ENCODE data around the gene SYNE2.
"Not testable (repeated sequence)": the region's sequence is repeated elsewhere in the genome, so short reads cannot be mapped to it uniquely, and the experiment has no call there.

Gene SYNE2

GRCh38 chr14:64040044-64040443 lies 187.2 kb downstream of the SYNE2 start:
- no peak for DNase-seq

GRCh38 chr14:64043296-64043695 lies 190.5 kb downstream of the SYNE2 start:
- DNase-seq, result not testable (repeated sequence)

GRCh38 chr14:64045091-64045490 lies 192.3 kb downstream of the SYNE2 start:
- no peak for DNase-seq

- no peak for DNase-seq
Measured at GRCh38 chr14:64049616-64050381, 197.0 kb downstream of the SYNE2 start.

GRCh38 chr14:64053694-64054669 lies 201.2 kb downstream of the SYNE2 start:
- no peak for DNase-seq

GRCh38 chr14:64059454-64060198 lies 206.8 kb downstream of the SYNE2 start:
- no peak for DNase-seq

GRCh38 chr14:64060199-64060545 lies 207.4 kb downstream of the SYNE2 start:
- no peak for DNase-seq

- no peak for DNase-seq
Measured at GRCh38 chr14:64060648-64061096, 207.9 kb downstream of the SYNE2 start.

GRCh38 chr14:64061115-64061514 lies 208.3 kb downstream of the SYNE2 start:
- DNase-seq, result no peak

GRCh38 chr14:64061706-64062105 lies 208.9 kb downstream of the SYNE2 start:
- no peak for DNase-seq

- no peak for DNase-seq
Measured at GRCh38 chr14:64062381-64063115, 209.7 kb downstream of the SYNE2 start.

- no peak for DNase-seq
Measured at GRCh38 chr14:64064447-64064846, 211.6 kb downstream of the SYNE2 start.

- DNase-seq, result no peak
Measured at GRCh38 chr14:64069634-64070359, 217.0 kb downstream of the SYNE2 start.

- no peak for DNase-seq
Measured at GRCh38 chr14:64074961-64075612, 222.3 kb downstream of the SYNE2 start.

GRCh38 chr14:64075613-64076005 lies 222.8 kb downstream of the SYNE2 start:
- no peak for DNase-seq

GRCh38 chr14:64080452-64080851 lies 227.6 kb downstream of the SYNE2 start:
- no peak for DNase-seq

GRCh38 chr14:64081174-64081746 lies 228.5 kb downstream of the SYNE2 start:
- DNase-seq, result no peak

GRCh38 chr14:64082837-64083236 lies 230.0 kb downstream of the SYNE2 start:
- no peak for DNase-seq

GRCh38 chr14:64088647-64088964 lies 235.8 kb downstream of the SYNE2 start:
- no peak for DNase-seq

GRCh38 chr14:64089920-64090319 lies 237.1 kb downstream of the SYNE2 start:
- no peak for DNase-seq

- DNase-seq, result no peak
Measured at GRCh38 chr14:64091217-64091616, 238.4 kb downstream of the SYNE2 start.
